Measurements from ENCODE around the gene PRDX4.
A peak's percentile ranks its signal among the peaks of the same experiment; 100 is the strongest.
"Not testable (repeated sequence)": the region's sequence is repeated elsewhere in the genome, so short reads cannot be mapped to it uniquely, and the experiment has no call there.

Gene PRDX4

DNA sequence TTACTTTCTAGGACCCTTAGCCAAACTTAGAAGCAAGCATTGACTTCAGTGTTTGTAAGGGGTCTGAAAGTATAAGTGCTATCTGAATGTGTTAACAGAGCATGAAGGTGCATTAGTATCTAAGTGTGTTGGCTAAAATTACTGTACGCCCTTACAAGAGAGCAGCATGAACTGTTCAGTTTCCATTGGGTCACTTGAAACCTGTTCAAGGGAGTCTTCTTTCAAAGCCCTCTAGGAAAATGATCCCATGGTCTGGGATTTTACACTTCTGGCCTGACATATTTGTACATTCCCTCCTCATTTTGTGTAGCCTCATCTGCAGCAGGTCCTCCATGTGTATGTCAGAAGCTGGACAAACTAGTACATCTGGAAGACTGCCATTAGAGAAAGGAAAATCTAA is 3.2 kb downstream of the PRDX4 start:
- DNase-seq (ENCODE audit: low read depth), result no peak
- no peak for TF ChIP-seq CTCF (conservative IDR thresholded peaks at IDR 0.05; ENCODE audit: low read depth, low read length)

DNA sequence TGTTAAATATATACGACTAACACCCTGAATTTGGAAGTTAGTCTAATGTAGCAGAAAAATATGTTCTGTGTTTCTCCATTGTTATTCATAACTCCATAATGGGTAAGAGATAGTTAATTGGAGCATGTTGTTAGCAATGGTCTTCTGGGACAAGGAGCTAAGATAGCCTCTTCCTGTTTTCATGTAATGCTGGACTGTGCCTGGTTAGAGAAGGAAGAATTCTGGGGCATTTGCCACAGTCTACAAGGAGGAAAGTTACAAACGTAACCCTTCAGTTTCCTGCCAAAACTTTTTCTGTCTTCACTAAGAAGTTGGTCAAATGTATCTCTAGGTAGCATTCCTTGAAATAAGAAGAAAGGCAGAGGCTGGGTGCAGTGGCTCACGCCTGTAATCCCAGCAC is 5.8 kb downstream of the PRDX4 start:
- no peak for TF ChIP-seq CTCF (conservative IDR thresholded peaks at IDR 0.05; ENCODE audit: low read depth, low read length)
- no peak overlapping the region for H3K4me3 ChIP-seq (ENCODE audit: low read length)
- no peak for DNase-seq (ENCODE audit: low read depth)

More for the DNA sequence above, 3.2 kb downstream of the PRDX4 start:
- no peak overlapping the region for H3K4me3 ChIP-seq (ENCODE audit: low read length)

- not testable (repeated sequence) for DNase-seq (ENCODE audit: low read depth); H3K4me3 ChIP-seq (ENCODE audit: low read length)
Observed at GRCh38 chrX:23676486-23676885, 9.2 kb downstream of the PRDX4 start.

DNA sequence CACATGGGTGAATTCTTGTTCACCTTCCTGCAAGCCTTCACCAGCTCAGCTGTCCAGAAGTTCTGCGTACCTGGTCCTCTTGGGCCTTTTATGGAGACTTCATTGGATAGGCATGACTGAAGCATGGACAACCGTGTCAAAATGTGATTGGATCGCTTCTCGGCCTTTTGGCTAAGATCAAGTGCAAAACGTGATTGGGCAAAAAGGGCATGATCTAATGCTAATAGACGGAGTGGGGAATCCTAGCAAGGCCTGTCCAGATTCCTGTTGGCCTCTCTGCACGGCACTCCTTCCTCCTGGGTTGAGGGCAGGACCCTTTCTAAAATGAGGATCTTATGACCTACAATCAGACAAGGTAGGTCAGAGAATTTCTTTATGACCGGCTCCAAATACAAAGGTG is 24.9 kb downstream of the PRDX4 start:
- no peak for TF ChIP-seq CTCF (conservative IDR thresholded peaks at IDR 0.05; ENCODE audit: low read depth, low read length)
- no peak overlapping the region for H3K4me3 ChIP-seq (ENCODE audit: low read length)
- DNase-seq (ENCODE audit: low read depth), result no peak

DNA sequence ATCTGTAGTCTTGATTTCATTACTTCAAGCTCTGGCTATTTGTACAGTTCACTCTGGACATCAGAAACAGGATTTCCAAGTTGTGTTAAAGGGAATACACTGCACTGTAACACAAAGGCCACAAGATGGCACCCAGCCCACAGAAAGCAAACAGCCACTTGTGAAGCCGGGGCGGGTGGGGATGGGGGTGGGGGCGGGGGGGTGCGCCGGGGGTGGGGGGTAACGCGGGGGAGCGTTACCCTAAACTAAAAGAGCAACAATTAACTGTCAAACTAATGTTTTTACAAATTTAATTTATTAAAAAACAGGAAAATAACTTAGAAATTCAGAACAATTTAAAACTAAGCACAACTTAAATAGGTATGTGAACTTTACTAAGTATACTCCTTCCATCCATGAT is 27.3 kb downstream of the PRDX4 start:
- TF ChIP-seq CTCF (conservative IDR thresholded peaks at IDR 0.05; ENCODE audit: low read depth, low read length), result peak; percentile 62
- H3K4me3 ChIP-seq (ENCODE audit: low read length), result no peak overlapping the region
- DNase-seq (ENCODE audit: low read depth), result peak; percentile 4

- H3K4me3 ChIP-seq (ENCODE audit: low read length), result no peak overlapping the region
- no peak for DNase-seq (ENCODE audit: low read depth)
- no peak for TF ChIP-seq CTCF (conservative IDR thresholded peaks at IDR 0.05; ENCODE audit: low read depth, low read length)
Observed at GRCh38 chrX:23699636-23700194, 32.4 kb downstream of the PRDX4 start.

DNA sequence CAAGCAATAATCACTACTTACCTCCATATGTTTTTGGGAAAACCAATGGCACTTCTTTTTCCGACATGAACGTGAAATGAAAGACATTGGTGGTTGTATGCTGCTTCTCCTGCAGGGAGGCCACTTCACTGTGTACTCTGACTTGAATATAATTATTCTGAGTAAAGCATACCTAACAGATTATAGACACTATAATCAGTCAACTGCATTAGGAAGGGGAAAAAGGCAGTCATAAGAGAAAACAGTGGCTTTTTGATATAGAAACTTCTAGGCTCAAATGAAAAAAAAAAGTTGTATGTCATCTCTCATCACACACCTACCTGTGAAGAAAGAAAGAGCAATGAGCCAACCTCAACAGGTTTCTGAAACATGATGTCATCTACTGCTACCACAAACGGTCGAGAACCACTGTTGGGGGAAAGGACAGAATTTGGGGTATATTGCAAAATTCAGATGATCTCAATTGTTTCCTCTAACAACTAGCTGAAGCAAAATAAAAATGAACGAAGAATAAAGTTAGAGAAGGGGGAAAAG is 37.4 kb downstream of the PRDX4 start:
- no peak overlapping the region for H3K4me3 ChIP-seq (ENCODE audit: low read length)
- no peak for TF ChIP-seq CTCF (conservative IDR thresholded peaks at IDR 0.05; ENCODE audit: low read depth, low read length)
- no peak for DNase-seq (ENCODE audit: low read depth)
